Keratinocyte (primary cell): ENCODE data around the gene CTTN. TPM values are rescaled to one million over a fixed set of nuclear protein-coding genes. Genes with fewer than 3 reads are reported as not detected.

Experiments
- DNase-seq: peaks from one replicate; pipeline ENCODE4 v3.0.0-alpha.2; 2011; ENCODE audit warnings: low read depth, missing footprints, low spot score
- FAIRE-seq: peaks from 2 replicates; lab custom pipeline; 2011; peaks lifted over from hg19 to GRCh38; lab: Jason Lieb, UNC
- H2AFZ ChIP-seq: 2 replicates; pipeline ENCODE4 v1.6.0; 2012; ENCODE audit warnings: low read length, control low read depth, inconsistent platforms; ENCODE audit not compliant: control insufficient read depth
- H3K27ac ChIP-seq: 2 replicates; pipeline ENCODE4 v1.5.1; 2011; ENCODE audit warnings: low read length; ENCODE audit not compliant: control insufficient read depth, insufficient read depth
- H3K27me3 ChIP-seq: 3 replicates; pipeline ENCODE4 v1.6.0; 2011; ENCODE audit warnings: low read length; ENCODE audit not compliant: control insufficient read depth, insufficient read depth; ENCODE audit errors: extremely low read depth
- H3K36me3 ChIP-seq, 2 experiments: 2 replicates in 1 of 2; 3 replicates in 1 of 2; pipeline ENCODE4 v1.5.1; 2011; ENCODE audit warnings: low read length in 2 of 2, mild to moderate bottlenecking in 1 of 2; ENCODE audit not compliant: control insufficient read depth in 2 of 2, insufficient read depth in 2 of 2; ENCODE audit errors: extremely low read depth in 1 of 2
- H3K4me1 ChIP-seq: 3 replicates; pipeline ENCODE4 v1.5.1; 2011; ENCODE audit warnings: low read length; ENCODE audit not compliant: control insufficient read depth, insufficient read depth; ENCODE audit errors: extremely low read depth
- H3K4me2 ChIP-seq: 3 replicates; pipeline ENCODE4 v1.6.0; 2011; ENCODE audit warnings: low read depth, low read length; ENCODE audit not compliant: control insufficient read depth, insufficient read depth; ENCODE audit errors: extremely low read depth
- H3K4me3 ChIP-seq, 3 experiments: fragments of 200-600 bp in 1 of 3; sonication (generic) in 1 of 3; 2 replicates in 2 of 3; 3 replicates in 1 of 3; pipeline ENCODE4 v1.5.1; 2011 to 2016; ENCODE audit warnings: low read length in 3 of 3, mild to moderate bottlenecking in 3 of 3, control low read depth in 2 of 3, inconsistent platforms in 1 of 3, low read depth in 1 of 3, mixed read lengths in 1 of 3, mixed run types in 1 of 3, moderate library complexity in 1 of 3; ENCODE audit not compliant: control insufficient read depth in 2 of 3, insufficient read depth in 2 of 3; ENCODE audit errors: extremely low read depth in 1 of 3
- H3K79me2 ChIP-seq: 2 replicates; pipeline ENCODE4 v1.6.0; 2012; ENCODE audit warnings: low read length; ENCODE audit not compliant: control insufficient read depth, insufficient read depth
- H3K9ac ChIP-seq: 3 replicates; pipeline ENCODE4 v1.6.0; 2011; ENCODE audit warnings: low read length; ENCODE audit not compliant: control insufficient read depth, insufficient read depth; ENCODE audit errors: extremely low read depth
- H3K9me1 ChIP-seq: 3 replicates; pipeline ENCODE4 v1.6.0; 2011; ENCODE audit warnings: low read length; ENCODE audit not compliant: control insufficient read depth, insufficient read depth; ENCODE audit errors: extremely low read depth
- H3K9me3 ChIP-seq: 2 replicates; pipeline ENCODE4 v1.5.1; 2012; ENCODE audit warnings: low read depth, low read length; ENCODE audit not compliant: control insufficient read depth
- H4K20me1 ChIP-seq: 3 replicates; pipeline ENCODE4 v1.6.0; 2011; ENCODE audit warnings: low read length; ENCODE audit not compliant: control insufficient read depth, insufficient read depth; ENCODE audit errors: extremely low read depth
- CTCF ChIP-seq, 3 experiments: IDR thresholded peaks in 1 of 3; conservative IDR thresholded peaks in 1 of 3; optimal IDR thresholded peaks in 1 of 3; 2 replicates in 2 of 3; 3 replicates in 1 of 3; pipeline versions ENCODE3 to v1.5.1; 2011; ENCODE audit warnings: low read length in 3 of 3, mild to moderate bottlenecking in 3 of 3, moderate library complexity in 2 of 3, control low read depth in 1 of 3, inconsistent platforms in 1 of 3; ENCODE audit not compliant: insufficient read depth in 2 of 3; ENCODE audit errors: extremely low read depth in 1 of 3
- EZH2 ChIP-seq: IDR thresholded peaks from one replicate; pipeline ENCODE4 v1.6.1; 2012; ENCODE audit warnings: inconsistent platforms, mild to moderate bottlenecking, low read length, moderate library complexity
- dilution Hi-C: fragments of 300-500 bp; cut with MboI; formaldehyde crosslinking; loops from one replicate; pipeline ENCODE4 v1.7.0; 2020; ENCODE audit warnings: low sequenced_read_pairs; ENCODE audit not compliant: extremely low pct_ligation_motif_present
- polyA plus RNA-seq, 5 experiments: library from polyadenylated mRNA; depleted of rRNA in 3 of 5; stranded (reverse) in 3 of 5; stranded (forward) in 1 of 5; unstranded in 1 of 5; fragments of >200 nt; gene quantifications; 1 replicate in 1 of 5; 2 replicates in 3 of 5; 3 replicates in 1 of 5; pipeline versions ENCODE4 v1.2.1 to v1.2.3, GENCODE V29; 2011 to 2012; ENCODE audit warnings: missing spikeins in 2 of 5, low read depth in 1 of 5, low replicate concordance in 1 of 5

Gene CTTN
- polyA plus RNA-seq, 1 donor (not counting 4 experiments of a cell fraction or from before 2014, with no cell fraction given) = 184 TPM

GRCh38 chr11:70445605-70446004 is 47.3 kb downstream of the CTTN start:
- DNase-seq (no peak), FAIRE-seq (no peak)
- H2AFZ ChIP-seq = no peak overlapping the region
- no peaks in the 10 kb centered on the region for H3K36me3 ChIP-seq
- H3K79me2 ChIP-seq = no peaks in the 10 kb centered on the region
- no peak overlapping the region for H3K9ac ChIP-seq
- H3K9me3 ChIP-seq = no peaks in the 10 kb centered on the region
- H3K9me1 ChIP-seq = no peaks in the 10 kb centered on the region
- no peaks in the 10 kb centered on the region for H4K20me1 ChIP-seq
- H3K27ac ChIP-seq = no peak overlapping the region
- dilution Hi-C loops = no loop called here
- H3K27me3 ChIP-seq = no peaks in the 10 kb centered on the region
- H3K4me2 ChIP-seq = no peak overlapping the region
- TF ChIP-seq EZH2 = no peak
- no peak for TF ChIP-seq CTCF (optimal IDR thresholded peaks at IDR 0.05 in 1 of 3, IDR thresholded peaks at IDR 0.05 in 1 of 3, conservative IDR thresholded peaks at IDR 0.05 in 1 of 3; ENCODE audit: extremely low read depth in 1 of 3, insufficient read depth in 2 of 3, low read length in 3 of 3)
- H3K4me3 ChIP-seq = no peak overlapping the region
- H3K4me1 ChIP-seq = no peaks in the 10 kb centered on the region

- DNase-seq (no peak), FAIRE-seq (no peak)
- Histone ChIP-seq H3K9ac (no peak overlapping the region), H3K9me3 (no peaks in the 10 kb centered on the region), H3K9me1 (no peaks in the 10 kb centered on the region), H2AFZ (no peak overlapping the region), H3K27me3 (no peaks in the 10 kb centered on the region), H3K36me3 (no peaks in the 10 kb centered on the region), H3K27ac (no peak overlapping the region), H3K4me3 (no peak overlapping the region), H3K4me2 (no peak overlapping the region), H3K4me1 (no peaks in the 10 kb centered on the region), H4K20me1 (no peaks in the 10 kb centered on the region), H3K79me2 (no peaks in the 10 kb centered on the region)
- TF ChIP-seq CTCF (optimal IDR thresholded peaks at IDR 0.05 in 1 of 3, IDR thresholded peaks at IDR 0.05 in 1 of 3, conservative IDR thresholded peaks at IDR 0.05 in 1 of 3; ENCODE audit: extremely low read depth in 1 of 3, insufficient read depth in 2 of 3, low read length in 3 of 3) (peak; percentile 49 to 64 (median 53)), EZH2 (no peak)
- dilution Hi-C loops = no loop called here
These were observed 50.7 kb downstream of the CTTN start for GRCh38 chr11:70448983-70449567.
